Fibroblast of upper back skin (primary cell): ENCODE data around the gene DNAAF5.

ENCODE experiments used
- DNase-seq: peaks from one replicate; pipeline ENCODE4 v3.0.0-alpha.2; 2013

DNAAF5 gene

DNA sequence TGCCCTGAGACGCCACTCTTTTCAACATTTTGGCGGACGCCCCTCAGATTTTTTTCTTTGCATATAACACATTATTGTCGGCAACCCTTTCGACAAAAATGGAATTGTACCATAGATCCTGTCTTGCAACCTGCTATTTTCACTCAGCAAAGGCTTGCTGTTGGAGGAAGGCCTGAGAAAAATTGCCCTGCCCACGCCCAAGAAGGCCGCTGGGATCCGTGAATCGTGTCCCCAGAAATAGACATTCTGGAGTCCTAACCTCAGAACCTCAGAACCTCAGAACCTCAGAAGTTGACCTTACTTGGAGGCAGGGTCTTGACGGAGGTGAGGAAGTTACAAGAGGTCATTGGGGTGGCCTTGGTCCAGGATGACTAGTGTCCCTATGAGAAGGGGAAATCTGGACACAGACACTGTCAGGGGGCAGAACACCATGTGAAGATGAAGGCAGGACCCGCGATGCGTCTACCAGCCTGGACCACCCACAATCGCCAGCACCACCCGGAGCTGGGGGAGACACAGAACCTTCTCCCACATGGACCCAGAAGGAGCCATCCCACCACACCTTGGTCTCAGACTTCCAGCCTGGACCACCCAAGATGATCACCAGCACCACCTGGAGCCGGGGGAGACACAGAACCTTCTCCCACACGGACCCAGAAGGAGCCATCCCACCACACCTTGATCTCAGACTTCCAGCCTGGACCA, 19.1 kb upstream of the DNAAF5 start:
- DNase-seq, result no peak

DNA sequence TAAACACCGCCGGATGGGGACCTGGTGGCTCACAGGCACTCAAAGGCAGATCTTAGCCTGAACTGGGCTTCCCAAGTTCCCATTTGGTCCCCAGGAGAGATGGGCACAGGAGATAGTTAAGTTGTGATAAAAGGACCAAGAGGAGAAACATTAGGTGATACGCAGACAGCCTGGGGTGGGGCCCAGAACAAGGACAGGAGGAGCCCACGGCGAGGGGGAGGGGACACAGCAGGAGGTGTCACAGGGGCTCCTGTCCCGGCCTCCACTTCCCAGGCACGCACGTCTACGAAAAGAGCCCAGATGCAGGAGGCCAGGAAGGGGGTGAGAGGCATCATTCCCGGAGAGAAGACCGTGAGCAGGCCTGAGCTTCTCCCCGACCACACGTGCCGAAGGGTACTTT, 16.3 kb upstream of the DNAAF5 start:
- no peak for DNase-seq

DNA sequence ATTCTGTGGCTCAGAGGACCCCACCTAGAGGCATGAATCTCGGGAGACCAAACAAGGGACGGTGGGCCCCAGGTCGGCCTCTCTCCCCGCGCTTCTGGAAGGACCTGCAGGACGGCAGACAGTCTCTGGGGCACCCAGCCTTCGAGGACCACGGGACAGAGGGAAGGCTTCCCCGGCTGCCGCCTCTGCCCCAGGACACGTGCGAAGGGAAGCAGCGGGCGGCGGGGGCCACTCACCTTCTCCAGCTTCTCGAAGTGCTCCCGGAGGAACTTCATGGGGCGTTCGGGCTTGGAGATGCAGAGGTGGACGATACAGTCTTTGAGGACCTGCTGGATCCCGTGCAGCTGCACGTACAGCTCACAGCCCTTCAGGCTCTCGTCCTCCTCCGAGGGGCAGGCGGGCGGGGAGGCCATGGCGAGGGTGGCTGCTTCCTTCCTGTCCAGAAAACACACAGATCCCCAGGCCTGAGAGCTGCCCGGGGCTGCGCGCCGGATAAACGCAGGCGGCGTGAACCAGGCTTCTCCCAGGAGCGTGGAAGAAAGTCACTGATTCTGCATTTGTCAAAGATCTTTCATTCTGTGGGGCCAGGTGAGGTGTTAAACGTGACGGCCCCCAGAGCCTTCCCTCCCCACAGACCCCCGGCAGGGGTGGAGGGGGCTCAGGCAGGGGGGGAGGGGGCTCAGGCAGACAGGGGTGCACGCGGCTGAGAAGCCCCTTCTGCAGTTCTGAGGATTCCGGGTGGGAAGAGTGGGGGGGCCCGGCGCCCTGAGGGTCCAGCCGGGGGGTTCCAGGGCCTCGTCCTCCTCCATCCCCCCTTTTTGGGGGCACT, 15.2 kb upstream of the DNAAF5 start:
- DNase-seq, result no peak

DNA sequence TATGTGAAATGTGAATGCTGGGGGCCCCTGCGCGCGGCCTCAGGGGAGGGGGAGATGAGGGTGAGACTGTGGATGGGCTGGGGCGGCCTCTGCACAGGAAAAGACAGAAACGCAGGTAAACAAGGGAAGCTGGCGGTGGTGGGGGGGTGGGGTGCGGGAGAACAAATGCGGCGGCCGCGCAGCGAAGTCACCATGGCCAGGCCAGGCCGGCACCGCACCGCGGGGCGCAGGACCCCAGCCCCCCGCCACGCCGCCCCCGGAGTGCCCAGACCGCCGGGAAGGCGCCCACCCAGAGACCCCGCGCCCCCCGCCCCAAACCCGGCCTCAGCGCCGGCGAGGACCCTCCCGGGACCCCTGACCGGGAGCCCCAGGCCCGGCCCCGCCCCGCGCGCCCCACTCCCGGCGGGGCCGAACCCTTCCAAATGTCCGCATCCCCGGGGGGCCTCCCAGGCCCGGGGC, 14.5 kb upstream of the DNAAF5 start:
- DNase-seq, result no peak

DNA sequence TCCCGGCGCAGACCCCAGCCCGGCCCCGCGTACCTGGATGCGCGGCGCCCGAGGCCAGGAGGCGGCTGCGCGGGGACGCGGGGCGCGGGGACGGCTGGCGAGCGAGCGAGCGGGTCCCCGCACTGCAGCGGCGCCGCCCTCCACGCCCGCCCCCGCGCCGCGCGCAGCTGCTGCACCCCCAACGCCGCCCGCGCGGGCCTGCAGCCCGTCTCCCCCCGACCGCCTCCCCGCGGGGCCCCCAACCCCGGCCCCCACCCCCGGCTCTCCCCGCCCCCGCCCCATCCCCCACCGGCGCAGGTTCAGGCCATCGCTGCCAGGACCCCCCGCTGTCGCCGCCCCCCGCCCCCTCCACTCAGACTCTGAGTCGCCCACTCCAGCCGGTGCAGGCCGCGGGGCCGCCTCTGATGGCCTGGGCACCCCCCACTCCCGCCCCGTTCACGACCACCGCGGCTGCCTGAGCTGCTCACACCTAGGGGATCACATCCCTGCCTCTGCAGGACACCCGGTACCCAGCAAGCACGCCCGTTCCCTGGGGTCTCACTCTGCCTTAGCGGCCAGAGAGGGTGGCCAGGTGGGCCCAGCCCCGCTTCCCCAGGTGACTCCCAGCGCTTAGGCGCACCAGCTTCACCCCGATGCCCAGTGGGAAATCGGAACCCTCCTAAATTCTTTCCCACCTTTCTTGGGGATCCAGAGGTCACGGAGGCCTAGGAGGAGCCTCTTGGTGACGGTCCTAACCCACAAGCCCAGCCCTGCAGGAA, 13.9 kb upstream of the DNAAF5 start:
- no peak for DNase-seq

DNA sequence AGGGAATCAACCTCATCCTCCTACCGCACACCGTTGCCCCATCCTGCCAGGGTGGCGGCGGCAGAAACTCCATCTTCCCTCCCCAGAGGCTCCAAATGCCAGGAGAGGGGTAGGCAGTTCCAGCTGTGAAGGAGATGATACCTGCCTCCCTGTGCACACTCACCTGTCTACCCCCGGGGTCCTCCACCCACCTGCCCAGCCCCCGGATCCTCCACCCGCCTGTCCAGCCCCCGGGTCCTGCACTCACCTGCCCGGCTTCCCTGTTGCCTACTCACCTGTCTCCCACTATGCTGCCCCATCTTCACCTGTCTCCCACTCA, 13.4 kb upstream of the DNAAF5 start:
- no peak for DNase-seq

DNA sequence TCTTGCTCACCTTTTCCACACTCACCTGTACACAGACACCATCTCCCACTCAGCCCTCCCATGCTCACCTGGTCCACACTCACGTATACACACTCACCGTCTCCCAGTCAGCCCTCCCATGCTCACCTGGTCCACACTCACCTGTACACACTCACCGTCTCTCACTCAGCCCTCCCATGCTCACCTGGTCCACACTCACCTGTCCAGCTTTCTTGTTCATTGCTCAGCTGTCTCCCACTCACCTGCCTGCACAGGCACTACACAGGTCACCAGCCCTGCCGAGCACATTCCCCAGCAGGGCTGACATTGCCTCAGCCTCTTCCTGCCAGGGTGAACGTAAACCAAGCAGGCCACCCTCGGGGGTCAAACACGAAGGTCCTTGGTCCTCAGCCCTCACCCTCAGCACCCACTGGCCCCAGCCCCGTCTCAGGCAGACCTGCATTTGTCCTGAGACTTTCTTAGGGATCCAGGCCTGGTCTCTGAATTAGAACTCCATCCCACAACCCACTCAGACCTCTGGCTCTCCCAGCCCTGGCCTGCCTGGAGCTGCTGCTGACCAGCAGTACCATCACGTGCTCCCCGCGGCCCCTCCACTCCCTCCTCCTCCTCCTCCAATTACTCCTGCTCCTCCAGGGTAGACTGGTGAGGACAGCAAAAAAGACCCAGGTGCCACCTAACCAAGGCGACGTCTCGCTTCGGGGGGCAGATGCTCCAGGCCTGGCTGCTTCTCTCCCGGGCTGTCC, 12.8 kb upstream of the DNAAF5 start:
- no peak for DNase-seq

DNA sequence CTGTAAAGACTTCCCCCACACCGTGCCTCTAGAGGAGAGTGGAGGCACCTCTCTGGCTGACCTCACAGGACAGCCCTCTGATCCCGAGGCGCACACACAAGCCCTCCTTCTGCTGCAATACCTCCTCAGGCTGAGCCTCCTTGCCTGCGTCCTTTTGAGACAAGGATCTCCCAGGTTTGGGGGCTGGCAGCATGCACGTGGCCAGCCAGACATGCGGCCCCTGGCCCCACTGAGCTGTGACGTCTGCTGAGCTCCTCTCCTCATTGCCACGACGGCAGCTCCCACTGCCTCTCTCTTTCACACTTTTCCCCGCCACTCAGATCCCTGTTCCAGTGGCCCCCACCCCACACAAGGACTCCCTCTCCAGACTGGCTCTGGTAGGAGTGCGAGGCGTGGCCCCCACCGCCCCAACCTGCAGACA, 12.2 kb upstream of the DNAAF5 start:
- no peak for DNase-seq

DNA sequence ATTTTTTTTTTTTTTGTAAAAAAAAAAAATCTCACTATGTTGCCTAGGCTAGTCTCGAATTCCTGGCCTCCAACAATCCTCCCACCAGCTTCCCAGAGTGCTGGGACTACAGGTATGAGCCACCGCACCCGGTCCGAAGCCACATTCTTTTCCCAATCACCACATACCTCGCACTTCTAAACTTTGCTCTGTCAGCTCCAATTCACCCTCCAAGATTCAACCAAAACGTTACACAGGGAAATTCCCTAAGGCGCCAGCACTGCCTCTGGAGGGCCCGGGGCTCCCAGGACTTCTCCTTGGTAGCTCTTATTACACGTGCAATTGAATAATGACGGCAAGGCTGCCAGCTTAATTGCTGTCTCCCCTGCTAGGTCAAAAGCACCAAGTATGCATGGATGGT, 10.3 kb upstream of the DNAAF5 start:
- DNase-seq, result no peak

DNA sequence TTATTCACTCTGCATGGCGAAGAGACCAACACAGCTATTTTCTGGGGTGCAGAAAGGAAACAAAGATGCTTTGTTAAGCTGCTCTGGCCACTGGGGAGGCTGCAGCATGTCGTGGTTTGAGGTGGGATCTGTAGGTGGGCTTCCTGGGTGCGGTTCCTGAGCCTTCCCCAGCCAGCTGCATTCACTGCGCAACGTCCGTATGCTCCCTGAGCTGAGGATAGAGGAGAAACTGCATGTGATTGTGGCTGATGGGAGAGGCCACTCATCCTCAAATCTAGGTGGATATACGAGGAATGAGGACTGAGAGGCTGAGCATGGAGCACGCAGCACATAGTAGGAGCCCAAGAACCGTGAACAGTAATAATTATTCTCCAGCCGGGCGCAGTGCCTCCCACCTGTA, 9.9 kb upstream of the DNAAF5 start:
- no peak for DNase-seq

DNA sequence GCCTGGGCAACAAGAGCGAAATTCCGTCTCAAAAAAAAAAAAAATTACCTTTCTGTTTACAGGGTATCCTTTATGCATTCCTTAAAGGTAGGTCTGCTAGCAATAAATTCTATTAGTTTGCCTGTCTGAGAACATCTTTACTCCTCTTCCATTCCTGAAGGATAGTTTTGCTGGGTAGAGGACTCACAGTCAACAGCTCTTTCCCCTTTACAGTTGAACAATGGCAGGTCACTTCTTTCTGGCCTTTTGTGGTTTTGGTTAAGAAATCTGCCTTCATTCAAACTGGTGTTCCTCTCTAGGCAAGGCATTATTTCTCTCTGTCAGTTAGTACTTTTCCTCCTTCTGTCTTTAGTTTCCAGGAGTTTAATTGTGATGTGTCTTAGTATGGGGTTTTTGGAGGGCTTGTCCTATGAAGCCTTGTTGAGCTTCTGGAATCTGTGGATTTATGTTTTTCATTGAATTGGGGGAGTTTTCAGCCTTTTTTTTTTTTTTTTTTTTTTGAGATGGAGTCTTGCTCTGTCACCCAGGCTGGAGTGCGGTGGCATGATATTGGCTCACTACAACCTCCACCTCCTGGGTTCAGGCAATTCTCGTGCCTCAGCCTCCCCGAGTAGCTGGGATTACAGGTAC, 4.8 kb upstream of the DNAAF5 start:
- DNase-seq, result no peak

DNA sequence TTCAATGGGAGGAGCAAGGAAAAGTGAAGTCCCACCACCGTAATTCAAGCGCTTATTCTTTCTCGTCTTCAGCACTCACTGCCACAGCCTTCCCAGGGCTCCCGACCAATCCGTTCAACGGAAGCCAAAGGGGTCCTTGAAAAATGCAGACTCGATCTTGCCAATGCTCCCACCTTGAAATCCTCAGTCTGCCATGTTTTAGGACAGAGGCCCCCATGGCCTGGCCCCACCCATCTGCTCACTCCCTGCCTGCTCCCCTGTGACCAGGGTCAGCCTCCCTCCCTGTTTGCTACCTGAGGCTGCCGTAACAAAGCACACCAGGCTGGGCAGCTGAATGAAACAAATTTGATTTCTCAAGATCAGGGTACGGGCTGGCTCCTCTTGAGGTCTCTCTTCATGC, 3.0 kb upstream of the DNAAF5 start:
- DNase-seq, result no peak

DNA sequence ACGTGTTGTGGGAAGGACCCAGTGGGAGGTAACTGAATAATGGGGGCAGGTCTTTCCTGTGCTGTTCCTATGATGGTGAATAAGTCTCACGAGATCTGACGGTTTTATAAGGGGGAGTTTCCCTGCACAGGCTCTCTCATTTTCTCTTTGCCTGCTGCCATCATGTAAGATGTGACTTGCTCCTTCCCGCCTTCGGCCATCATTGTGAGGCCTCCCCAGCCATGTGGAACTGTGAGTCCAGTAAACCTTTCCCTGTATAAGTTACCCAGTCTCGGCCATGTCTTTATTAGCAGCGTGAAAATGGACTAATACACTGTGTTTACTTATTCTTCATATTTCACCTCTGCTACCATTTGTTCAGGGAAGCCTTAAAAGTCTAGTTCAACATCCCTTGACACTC, 2.2 kb upstream of the DNAAF5 start:
- DNase-seq, result no peak

DNA sequence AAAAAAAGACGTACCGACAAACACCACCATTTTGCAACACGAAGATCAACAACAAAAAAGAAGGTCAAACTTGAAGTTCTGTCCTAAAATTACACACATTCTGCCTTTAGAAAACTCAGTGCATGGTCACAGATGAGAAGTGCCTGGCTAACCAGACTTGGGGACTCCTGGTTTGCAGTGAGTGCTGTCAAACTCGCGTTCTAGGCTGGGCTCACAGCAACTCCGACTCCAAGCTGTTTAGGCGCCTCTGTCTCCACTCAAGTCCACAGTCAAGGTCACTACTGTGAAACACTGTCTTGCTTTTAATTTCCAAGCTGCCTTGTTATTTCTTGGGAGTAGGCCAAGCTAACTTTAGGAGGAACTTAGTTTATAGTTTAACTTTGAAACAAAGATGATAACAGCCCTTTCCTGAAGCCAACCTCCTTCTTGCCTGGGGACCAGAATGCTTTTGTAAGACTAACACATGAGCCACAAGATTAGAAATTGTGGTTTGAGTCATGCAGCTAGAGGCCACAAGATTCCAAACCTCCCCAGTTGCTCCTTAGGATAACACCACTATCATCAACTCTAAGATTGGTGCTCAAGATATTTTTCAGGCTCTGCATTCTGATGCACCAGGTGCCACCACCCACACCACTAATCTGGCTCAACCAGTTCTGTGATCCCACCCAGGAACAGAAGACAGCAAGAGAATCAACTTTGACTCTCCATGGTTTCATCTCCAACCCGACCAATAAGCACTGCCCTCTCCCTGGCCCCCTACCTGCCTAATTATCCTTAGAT, 1.1 kb upstream of the DNAAF5 start:
- peak; percentile 18 for DNase-seq

DNA sequence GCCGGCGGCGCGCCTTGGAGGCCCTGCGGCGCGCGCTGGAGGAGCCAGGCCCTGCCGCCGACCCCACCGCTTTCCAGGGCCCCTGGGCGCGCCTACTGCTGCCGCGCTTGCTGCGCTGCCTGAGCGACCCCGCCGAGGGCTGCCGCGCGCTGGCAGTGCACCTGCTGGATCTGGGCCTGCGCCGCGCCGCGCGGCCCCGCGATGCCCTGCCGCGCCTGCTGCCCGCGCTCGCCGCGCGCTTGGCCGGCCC, 280 bp downstream of the DNAAF5 start:
- DNase-seq, result no peak

DNA sequence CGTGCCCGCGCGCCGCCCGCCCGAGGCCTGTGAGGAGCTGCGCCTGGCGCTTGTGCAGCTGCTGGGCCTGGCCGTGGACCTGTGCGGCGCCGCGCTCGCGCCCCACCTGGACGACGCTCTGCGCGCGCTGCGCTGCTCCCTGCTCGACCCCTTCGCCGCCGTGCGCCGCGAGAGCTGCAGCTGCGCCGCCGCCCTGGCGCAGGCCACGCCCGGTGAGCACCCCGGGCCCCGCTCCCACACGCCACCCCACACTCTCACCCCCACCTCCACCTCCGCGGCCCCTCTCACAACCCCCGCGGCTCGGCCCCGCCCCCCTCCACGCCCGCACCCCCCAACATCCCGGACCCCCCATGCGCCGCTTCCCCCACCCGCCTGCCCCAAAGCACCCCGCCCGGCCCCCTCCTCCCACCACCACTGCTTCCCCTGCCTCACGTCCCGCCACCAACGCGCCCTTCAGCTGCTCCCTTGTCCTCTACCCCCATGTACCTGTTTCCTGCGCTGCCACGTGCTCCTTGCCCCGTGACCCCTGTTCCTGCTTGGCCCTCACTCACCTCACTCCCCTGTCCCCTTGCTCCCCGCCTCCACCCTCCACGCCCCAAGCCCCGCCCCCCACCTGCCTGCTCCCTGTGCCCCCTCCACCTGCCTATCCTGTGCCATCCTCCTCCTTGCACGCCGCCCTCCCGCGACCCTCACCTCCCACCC, 756 bp downstream of the DNAAF5 start, which contains the start of gene PRKAR1B:
TSS of gene PRKAR1B (minus strand) at position 178 of the 702 bp plus-strand sequence. CDS start 15,776 bp downstream, outside the sequence.
- DNase-seq, result no peak

DNA sequence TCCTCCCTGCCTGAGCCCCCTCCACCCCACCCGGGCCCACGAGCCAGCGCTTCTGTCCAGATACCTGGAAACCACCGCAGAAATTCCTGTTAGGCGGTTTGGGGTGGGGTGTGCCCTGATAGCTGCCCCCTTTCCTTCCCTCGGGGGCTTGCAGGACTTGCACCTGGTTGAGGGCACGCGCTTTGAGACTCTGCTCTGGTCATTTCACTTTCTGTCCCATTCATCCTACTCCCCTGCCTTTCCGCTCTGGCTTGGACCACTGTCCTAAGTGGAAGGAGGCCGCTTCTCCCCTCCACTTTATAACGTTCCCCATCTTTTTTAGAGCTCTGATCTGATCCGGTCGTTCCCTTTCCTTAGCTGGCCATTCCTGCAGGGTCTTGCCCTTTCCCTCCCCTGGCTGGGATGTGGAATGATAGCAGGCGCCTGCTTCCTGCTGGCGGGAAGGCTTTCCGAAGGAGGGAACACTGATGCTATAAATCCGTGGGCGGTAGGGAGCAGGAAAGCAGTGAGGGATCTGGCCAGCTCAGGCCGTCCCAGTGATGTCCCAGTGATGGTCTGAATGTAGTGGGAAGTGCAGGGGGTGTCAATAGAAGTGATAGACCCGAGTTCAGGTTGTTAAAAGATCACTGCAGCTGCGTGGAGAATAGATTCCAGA, 1.4 kb downstream of the DNAAF5 start:
- DNase-seq, result no peak

DNA sequence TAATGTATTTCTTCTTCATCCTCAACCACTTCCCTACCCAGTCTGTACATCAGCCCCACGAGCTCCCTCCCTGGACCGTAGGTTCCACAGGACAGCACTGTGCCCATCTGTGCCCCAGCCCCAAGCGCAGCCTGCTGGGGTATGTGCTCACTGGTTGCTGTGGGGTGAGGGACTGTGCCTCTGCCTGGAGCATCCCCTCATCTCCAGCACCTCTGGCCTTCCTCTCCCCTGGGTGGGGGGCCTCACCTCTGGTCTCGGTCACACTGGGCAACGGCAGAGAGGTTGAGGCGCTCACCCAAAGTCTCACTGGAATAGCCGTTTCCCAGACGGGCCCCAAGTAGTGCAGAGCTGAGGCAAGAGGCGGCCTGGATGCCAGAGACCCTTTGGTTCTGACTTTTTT, 2.1 kb downstream of the DNAAF5 start:
- DNase-seq, result no peak

DNA sequence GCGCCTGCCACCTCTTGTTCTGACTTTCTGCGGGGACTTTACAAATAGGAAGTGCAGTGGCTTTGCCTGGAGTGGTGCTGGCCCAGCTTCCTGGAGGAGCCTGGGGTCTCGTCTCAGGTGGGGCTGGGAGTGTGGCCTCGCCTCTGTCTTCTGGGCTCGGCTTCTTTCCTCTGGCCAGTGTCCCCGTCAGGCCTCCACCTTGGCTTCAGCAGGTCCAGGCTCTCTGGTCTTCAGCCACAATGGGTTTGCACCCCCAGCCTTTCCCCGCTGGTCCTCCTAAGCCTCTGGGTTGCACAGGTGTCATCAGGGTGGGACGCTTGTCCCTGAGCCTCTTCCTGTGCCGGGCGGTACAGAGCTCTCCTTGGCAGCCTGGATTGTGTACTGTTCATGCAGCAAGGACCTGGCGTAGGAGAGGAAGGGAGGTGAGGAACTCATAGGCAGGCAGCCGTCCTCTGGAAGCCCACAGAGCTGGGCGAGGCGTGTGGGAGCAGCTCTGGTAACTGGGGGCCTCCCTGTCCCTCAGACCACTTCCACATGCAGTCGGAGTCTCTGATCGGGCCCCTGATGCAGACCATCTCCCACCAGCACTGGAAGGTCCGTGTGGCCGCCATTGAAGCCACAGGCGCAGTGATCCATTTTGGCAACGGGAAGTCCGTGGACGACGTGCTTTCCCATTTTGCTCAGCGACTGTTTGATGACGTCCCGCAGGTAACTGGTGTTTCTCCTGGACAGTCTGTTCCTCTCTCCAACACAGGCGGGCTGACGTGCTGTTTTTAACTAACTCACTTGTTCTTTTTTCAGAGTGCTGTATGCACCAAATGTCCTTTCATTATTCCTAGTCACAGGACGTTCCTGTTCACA, 2.9 kb downstream of the DNAAF5 start:
- DNase-seq, result no peak
